GM23338 (cell line): Measurements from ENCODE around the gene QRFP. TPM values are rescaled to one million over a fixed set of nuclear protein-coding genes. Genes with fewer than 3 reads are reported as not detected.

ENCODE experiments used
- ATAC-seq: fragments of 200-7000 bp; cut with Tn5 transposase; 3 replicates; pipeline ENCODE4 v1.9.1; 2020
- DNase-seq: peaks from one replicate; pipeline ENCODE4 v3.0.0-alpha.2; 2015; ENCODE audit warnings: low spot score
- H2AFZ ChIP-seq: fragments of 200-600 bp; sonication (generic); 2 replicates; pipeline ENCODE4 v1.8.0; 2016; ENCODE audit warnings: antibody characterized with exemption, mild to moderate bottlenecking, moderate library complexity
- H3F3A ChIP-seq: fragments of 200-600 bp; sonication (generic); replicated peaks from 2 replicates; pipeline ENCODE4 v1.8.0; 2017; ENCODE audit warnings: antibody characterized with exemption, mixed run types, low read depth
- H3K27ac ChIP-seq: fragments of 200-600 bp; sonication (generic); 2 replicates; pipeline ENCODE4 v1.6.1; 2016; ENCODE audit warnings: low read depth
- H3K27me3 ChIP-seq: fragments of 200-600 bp; sonication (generic); 2 replicates; pipeline ENCODE4 v1.8.0; 2016; ENCODE audit warnings: mild to moderate bottlenecking, mixed run types, moderate library complexity; ENCODE audit not compliant: insufficient read depth
- H3K36me3 ChIP-seq: fragments of 200-600 bp; sonication (generic); 2 replicates; pipeline ENCODE4 v1.8.0; 2016; ENCODE audit warnings: mild to moderate bottlenecking; ENCODE audit not compliant: insufficient read depth
- H3K4me1 ChIP-seq: fragments of 200-600 bp; sonication (generic); 2 replicates; pipeline ENCODE4 v1.8.0; 2016; ENCODE audit warnings: mild to moderate bottlenecking, moderate library complexity; ENCODE audit not compliant: insufficient read depth
- H3K4me2 ChIP-seq: fragments of 200-600 bp; sonication (generic); 2 replicates; pipeline ENCODE4 v1.7.1; 2017; ENCODE audit warnings: mixed run types
- H3K4me3 ChIP-seq: fragments of 200-600 bp; sonication (generic); 2 replicates; pipeline ENCODE4 v1.6.1; 2016; ENCODE audit warnings: mixed run types
- H3K79me2 ChIP-seq: fragments of 200-600 bp; sonication (generic); replicated peaks from 2 replicates; pipeline ENCODE4 v1.8.0; 2017; ENCODE audit warnings: mild to moderate bottlenecking; ENCODE audit not compliant: insufficient read depth
- H3K9me2 ChIP-seq: fragments of 200-600 bp; sonication (generic); 2 replicates; pipeline ENCODE4 v1.8.0; 2017; ENCODE audit not compliant: insufficient read depth
- H4K20me1 ChIP-seq: fragments of 200-600 bp; sonication (generic); replicated peaks from 2 replicates; pipeline ENCODE4 v1.8.0; 2017; ENCODE audit warnings: mild to moderate bottlenecking; ENCODE audit not compliant: insufficient read depth
- H3K27ac Mint-ChIP-seq: 2 replicates; pipeline ENCODE4 v1.8.0; 2020; ENCODE audit warnings: inconsistent platforms, mild to moderate bottlenecking, moderate library complexity, mixed read lengths
- H3K27me3 Mint-ChIP-seq: 3 replicates; pipeline ENCODE4 v1.8.0; 2022; ENCODE audit warnings: low read depth, mild to moderate bottlenecking, moderate library complexity, mixed read lengths, inconsistent platforms; ENCODE audit not compliant: insufficient read depth, poor library complexity
- H3K36me3 Mint-ChIP-seq: 3 replicates; pipeline ENCODE4 v1.8.0; 2021; ENCODE audit warnings: low read depth, mild to moderate bottlenecking, inconsistent platforms, moderate library complexity, mixed read lengths
- H3K4me1 Mint-ChIP-seq: 3 replicates; pipeline ENCODE4 v1.8.0; 2020; ENCODE audit warnings: mild to moderate bottlenecking, inconsistent platforms, mixed read lengths
- H3K4me3 Mint-ChIP-seq: 3 replicates; pipeline ENCODE4 v1.8.0; 2021; ENCODE audit warnings: moderate library complexity, mild to moderate bottlenecking, inconsistent platforms, mixed read lengths
- H3K9me3 Mint-ChIP-seq: 3 replicates; pipeline ENCODE4 v1.8.0; 2020; ENCODE audit warnings: moderate library complexity, mild to moderate bottlenecking, inconsistent platforms, mixed read lengths
- NANOG ChIP-seq: IDR thresholded peaks from 2 replicates; pipeline ENCODE4 v1.6.1; 2016; ENCODE audit warnings: antibody characterized with exemption, borderline replicate concordance
- POLR2AphosphoS5 ChIP-seq: IDR thresholded peaks from 2 replicates; pipeline ENCODE4 v1.6.1; 2016; ENCODE audit warnings: antibody characterized with exemption, low read depth
- ZNF331 ChIP-seq: fragments of 250-450 bp; sonication (Bioruptor Pico); IDR thresholded peaks from 2 replicates; pipeline ENCODE4 v1.5.0; 2020; ENCODE audit warnings: low read depth, mild to moderate bottlenecking, moderate library complexity
- polyA plus RNA-seq: library from polyadenylated mRNA; unstranded; fragments of >200 nt; fragmentation: Nextera tagmentation; extraction: Ambion mirVana; gene quantifications from 2 replicates; pipeline ENCODE4 v1.2.1, GENCODE V29; 2016
- total RNA-seq: library from RNA; depleted of rRNA; stranded (reverse); fragments of >200 nt; shearing (Covaris generic); gene quantifications from 2 replicates; pipeline ENCODE4 v1.2.3, GENCODE V29; 2014
- TF ChIP-seq, protein P1 (sequence below), 2 experiments: fragments of 200-600 bp in 1 of 2; sonication (generic) in 1 of 2; conservative IDR thresholded peaks; 2 replicates each; pipeline versions ENCODE4 v1.5.1 to v1.6.1; 2016 to 2017; ENCODE audit warnings: antibody characterized with exemption in 2 of 2, low read depth in 2 of 2, mild to moderate bottlenecking in 2 of 2, moderate library complexity in 1 of 2
- TF ChIP-seq, protein P2 (sequence below): fragments of 250-450 bp; sonication (Bioruptor Pico); IDR thresholded peaks from 2 replicates; pipeline ENCODE4 v1.5.0; 2020; ENCODE audit warnings: mild to moderate bottlenecking, moderate library complexity
- TF ChIP-seq, protein P3 (sequence below): IDR thresholded peaks from one replicate; pipeline ENCODE4 v1.6.1; 2018; ENCODE audit warnings: antibody characterized with exemption; ENCODE audit not compliant: unreplicated experiment

QRFP gene
- total and polyA plus RNA-seq, 2 experiments from 2014 or later, result not detected

DNA sequence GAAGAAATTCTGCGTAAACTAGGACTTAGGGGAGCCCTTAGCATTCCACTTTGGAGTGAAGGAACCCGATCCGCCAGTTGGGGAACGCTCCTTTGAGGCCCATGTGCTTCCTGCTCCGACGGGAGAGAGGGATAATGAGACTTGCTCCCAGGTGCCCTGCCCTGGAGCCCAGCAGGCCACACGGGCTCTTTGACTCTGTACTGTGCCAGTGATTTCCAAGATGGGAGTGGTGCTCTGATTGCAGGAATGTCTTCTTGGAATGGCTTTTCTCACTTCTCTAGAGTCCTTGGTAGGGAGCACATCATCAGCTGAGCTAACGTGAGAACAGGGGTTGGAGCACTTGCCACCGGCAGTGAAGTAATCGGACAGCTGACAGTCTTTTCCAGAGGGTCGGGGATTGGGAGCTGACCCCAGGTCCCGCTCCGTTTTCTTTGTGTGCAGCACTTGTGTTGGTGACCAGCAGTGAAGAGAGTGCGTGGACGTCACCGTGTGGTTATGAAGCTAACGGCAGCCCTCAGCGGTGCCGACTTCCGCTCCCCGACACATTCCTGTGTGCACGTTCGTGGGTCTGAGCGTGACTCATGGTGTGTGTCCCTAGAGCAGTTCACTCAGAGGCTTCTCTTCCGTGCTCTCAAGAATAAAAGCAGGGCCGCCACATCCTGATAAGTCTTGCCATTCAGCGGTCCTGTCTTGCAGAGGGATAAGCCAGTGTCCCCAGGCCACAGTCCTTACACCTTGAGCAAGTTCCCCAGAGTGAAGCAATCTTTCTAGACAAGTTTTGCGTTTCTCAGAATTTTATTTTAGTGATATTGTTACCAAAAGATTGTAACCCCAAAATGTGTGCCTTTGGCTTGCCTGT, 35.9 kb downstream of the QRFP start:
- no peaks in the 10 kb centered on the region for H3K9me2 ChIP-seq
- TF ChIP-seq POLR2AphosphoS5, result no peak
- TF ChIP-seq, protein P1, sequence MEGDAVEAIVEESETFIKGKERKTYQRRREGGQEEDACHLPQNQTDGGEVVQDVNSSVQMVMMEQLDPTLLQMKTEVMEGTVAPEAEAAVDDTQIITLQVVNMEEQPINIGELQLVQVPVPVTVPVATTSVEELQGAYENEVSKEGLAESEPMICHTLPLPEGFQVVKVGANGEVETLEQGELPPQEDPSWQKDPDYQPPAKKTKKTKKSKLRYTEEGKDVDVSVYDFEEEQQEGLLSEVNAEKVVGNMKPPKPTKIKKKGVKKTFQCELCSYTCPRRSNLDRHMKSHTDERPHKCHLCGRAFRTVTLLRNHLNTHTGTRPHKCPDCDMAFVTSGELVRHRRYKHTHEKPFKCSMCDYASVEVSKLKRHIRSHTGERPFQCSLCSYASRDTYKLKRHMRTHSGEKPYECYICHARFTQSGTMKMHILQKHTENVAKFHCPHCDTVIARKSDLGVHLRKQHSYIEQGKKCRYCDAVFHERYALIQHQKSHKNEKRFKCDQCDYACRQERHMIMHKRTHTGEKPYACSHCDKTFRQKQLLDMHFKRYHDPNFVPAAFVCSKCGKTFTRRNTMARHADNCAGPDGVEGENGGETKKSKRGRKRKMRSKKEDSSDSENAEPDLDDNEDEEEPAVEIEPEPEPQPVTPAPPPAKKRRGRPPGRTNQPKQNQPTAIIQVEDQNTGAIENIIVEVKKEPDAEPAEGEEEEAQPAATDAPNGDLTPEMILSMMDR (conservative IDR thresholded peaks at IDR 0.05; ENCODE audit: low read depth in 2 of 2), result peak in 1 of 2 experiments; percentile 39; a peak in 2 of 4 replicates
- Mint-ChIP-seq H3K4me3 (no peak overlapping the region), H3K36me3 (peaks cover 33% of the 10 kb centered on the region), H3K9me3 (no peaks in the 10 kb centered on the region), H3K27me3 (peaks cover 1% of the 10 kb centered on the region), H3K27ac (no peak overlapping the region), H3K4me1 (peaks cover 18% of the 10 kb centered on the region)
- peaks cover 16% of the 10 kb centered on the region for H3K36me3 ChIP-seq
- DNase-seq (peak; percentile 58), ATAC-seq (peak; percentile 39)
- peak overlapping the region; percentile 86 for H3K27ac ChIP-seq
- H3K4me1 ChIP-seq, result no peaks in the 10 kb centered on the region
- H3F3A ChIP-seq, result peaks cover 15% of the 10 kb centered on the region
- H3K79me2 ChIP-seq, result peaks cover 70% of the 10 kb centered on the region
- no peak overlapping the region for H3K4me3 ChIP-seq
- H2AFZ ChIP-seq, result no peak overlapping the region
- no peak overlapping the region for H3K4me2 ChIP-seq
- H3K27me3 ChIP-seq, result no peaks in the 10 kb centered on the region
- H4K20me1 ChIP-seq, result peaks cover 29% of the 10 kb centered on the region

DNA sequence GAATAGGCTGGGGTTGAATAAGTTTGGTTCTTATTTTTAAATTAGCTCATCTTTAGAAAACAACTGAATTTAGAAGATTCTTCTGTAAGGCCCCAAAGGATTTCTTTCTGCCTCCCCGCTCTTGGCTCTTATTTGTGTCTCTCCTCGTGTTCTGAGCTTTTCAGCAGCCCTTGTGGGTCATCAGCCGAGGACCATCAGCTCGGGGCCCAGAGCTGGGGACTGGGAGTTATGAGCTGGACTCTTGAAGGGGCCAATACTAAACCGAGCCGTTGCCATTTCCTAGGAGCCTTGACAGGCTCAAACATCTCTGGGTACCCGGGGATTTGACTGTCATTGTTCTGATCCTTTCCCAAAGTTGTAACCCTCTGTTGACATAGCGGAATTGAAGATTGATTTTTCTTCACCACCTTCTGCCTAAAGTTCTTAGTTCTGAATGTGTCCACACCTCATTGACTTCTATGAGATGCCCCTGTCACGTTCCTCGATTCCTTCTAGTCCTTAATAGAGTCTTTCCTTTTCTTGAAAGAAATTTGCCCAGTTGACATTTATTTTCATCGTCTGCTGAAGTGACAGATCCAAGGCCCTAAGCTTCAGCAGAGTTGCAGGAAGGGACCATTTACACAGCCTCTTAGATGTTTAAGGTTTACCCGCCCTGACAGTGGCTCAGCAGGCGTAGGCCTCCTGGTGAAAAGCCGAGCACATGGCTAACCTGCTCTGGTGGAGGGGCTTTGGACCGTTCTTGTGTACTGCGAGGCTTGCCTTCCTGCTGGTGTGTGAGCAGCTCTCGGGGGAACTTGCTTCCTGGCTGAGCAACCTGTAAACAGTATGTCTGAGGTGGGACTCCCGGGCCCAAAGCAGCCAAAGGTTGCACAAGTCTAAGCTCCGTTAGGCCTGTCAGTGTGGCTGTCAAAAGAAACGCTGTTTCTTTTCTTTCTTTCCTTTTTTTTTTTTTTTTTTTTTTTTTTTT, 37.6 kb downstream of the QRFP start:
- no peak overlapping the region for H3K4me2 ChIP-seq
- peak overlapping the region; percentile 86 for H3K27ac ChIP-seq
- H3K9me3 Mint-ChIP-seq, result no peaks in the 10 kb centered on the region
- no peaks in the 10 kb centered on the region for H3K9me2 ChIP-seq
- no peak overlapping the region for H2AFZ ChIP-seq
- H3K27me3 ChIP-seq, result no peaks in the 10 kb centered on the region
- H3K4me3 ChIP-seq, result no peak overlapping the region
- no peaks in the 10 kb centered on the region for H3K4me1 ChIP-seq
- peaks cover 59% of the 10 kb centered on the region for H3K79me2 ChIP-seq
- H3K4me1 Mint-ChIP-seq, result peaks cover 18% of the 10 kb centered on the region
- no peak overlapping the region for H3K4me3 Mint-ChIP-seq
- H3F3A ChIP-seq, result peaks cover 15% of the 10 kb centered on the region
- H3K36me3 ChIP-seq, result peaks cover 21% of the 10 kb centered on the region
- H3K27ac Mint-ChIP-seq, result peak overlapping the region; percentile 79; the same call in 1 of the 2 replicates
- DNase-seq (no peak), ATAC-seq (peak; percentile 23; the same call in 2 of the 3 replicates)
- H3K27me3 Mint-ChIP-seq, result peaks cover 1% of the 10 kb centered on the region
- H4K20me1 ChIP-seq, result peaks cover 26% of the 10 kb centered on the region
- H3K36me3 Mint-ChIP-seq, result peaks cover 41% of the 10 kb centered on the region
- TF ChIP-seq NANOG, result no peak
- no peak for TF ChIP-seq POLR2AphosphoS5
- TF ChIP-seq, protein P2, sequence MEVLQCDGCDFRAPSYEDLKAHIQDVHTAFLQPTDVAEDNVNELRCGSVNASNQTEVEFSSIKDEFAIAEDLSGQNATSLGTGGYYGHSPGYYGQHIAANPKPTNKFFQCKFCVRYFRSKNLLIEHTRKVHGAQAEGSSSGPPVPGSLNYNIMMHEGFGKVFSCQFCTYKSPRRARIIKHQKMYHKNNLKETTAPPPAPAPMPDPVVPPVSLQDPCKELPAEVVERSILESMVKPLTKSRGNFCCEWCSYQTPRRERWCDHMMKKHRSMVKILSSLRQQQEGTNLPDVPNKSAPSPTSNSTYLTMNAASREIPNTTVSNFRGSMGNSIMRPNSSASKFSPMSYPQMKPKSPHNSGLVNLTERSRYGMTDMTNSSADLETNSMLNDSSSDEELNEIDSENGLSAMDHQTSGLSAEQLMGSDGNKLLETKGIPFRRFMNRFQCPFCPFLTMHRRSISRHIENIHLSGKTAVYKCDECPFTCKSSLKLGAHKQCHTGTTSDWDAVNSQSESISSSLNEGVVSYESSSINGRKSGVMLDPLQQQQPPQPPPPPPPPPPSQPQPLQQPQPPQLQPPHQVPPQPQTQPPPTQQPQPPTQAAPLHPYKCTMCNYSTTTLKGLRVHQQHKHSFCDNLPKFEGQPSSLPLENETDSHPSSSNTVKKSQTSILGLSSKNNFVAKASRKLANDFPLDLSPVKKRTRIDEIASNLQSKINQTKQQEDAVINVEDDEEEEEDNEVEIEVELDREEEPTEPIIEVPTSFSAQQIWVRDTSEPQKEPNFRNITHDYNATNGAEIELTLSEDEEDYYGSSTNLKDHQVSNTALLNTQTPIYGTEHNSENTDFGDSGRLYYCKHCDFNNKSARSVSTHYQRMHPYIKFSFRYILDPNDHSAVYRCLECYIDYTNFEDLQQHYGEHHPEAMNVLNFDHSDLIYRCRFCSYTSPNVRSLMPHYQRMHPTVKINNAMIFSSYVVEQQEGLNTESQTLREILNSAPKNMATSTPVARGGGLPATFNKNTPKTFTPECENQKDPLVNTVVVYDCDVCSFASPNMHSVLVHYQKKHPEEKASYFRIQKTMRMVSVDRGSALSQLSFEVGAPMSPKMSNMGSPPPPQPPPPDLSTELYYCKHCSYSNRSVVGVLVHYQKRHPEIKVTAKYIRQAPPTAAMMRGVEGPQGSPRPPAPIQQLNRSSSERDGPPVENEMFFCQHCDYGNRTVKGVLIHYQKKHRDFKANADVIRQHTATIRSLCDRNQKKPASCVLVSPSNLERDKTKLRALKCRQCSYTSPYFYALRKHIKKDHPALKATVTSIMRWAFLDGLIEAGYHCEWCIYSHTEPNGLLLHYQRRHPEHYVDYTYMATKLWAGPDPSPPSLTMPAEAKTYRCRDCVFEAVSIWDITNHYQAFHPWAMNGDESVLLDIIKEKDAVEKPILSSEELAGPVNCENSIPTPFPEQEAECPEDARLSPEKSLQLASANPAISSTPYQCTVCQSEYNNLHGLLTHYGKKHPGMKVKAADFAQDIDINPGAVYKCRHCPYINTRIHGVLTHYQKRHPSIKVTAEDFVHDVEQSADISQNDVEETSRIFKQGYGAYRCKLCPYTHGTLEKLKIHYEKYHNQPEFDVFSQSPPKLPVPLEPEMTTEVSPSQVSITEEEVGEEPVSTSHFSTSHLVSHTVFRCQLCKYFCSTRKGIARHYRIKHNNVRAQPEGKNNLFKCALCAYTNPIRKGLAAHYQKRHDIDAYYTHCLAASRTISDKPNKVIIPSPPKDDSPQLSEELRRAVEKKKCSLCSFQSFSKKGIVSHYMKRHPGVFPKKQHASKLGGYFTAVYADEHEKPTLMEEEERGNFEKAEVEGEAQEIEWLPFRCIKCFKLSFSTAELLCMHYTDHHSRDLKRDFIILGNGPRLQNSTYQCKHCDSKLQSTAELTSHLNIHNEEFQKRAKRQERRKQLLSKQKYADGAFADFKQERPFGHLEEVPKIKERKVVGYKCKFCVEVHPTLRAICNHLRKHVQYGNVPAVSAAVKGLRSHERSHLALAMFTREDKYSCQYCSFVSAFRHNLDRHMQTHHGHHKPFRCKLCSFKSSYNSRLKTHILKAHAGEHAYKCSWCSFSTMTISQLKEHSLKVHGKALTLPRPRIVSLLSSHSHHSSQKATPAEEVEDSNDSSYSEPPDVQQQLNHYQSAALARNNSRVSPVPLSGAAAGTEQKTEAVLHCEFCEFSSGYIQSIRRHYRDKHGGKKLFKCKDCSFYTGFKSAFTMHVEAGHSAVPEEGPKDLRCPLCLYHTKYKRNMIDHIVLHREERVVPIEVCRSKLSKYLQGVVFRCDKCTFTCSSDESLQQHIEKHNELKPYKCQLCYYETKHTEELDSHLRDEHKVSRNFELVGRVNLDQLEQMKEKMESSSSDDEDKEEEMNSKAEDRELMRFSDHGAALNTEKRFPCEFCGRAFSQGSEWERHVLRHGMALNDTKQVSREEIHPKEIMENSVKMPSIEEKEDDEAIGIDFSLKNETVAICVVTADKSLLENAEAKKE (CRISPR knock-in tag), result no peak
- TF ChIP-seq, protein P3, sequence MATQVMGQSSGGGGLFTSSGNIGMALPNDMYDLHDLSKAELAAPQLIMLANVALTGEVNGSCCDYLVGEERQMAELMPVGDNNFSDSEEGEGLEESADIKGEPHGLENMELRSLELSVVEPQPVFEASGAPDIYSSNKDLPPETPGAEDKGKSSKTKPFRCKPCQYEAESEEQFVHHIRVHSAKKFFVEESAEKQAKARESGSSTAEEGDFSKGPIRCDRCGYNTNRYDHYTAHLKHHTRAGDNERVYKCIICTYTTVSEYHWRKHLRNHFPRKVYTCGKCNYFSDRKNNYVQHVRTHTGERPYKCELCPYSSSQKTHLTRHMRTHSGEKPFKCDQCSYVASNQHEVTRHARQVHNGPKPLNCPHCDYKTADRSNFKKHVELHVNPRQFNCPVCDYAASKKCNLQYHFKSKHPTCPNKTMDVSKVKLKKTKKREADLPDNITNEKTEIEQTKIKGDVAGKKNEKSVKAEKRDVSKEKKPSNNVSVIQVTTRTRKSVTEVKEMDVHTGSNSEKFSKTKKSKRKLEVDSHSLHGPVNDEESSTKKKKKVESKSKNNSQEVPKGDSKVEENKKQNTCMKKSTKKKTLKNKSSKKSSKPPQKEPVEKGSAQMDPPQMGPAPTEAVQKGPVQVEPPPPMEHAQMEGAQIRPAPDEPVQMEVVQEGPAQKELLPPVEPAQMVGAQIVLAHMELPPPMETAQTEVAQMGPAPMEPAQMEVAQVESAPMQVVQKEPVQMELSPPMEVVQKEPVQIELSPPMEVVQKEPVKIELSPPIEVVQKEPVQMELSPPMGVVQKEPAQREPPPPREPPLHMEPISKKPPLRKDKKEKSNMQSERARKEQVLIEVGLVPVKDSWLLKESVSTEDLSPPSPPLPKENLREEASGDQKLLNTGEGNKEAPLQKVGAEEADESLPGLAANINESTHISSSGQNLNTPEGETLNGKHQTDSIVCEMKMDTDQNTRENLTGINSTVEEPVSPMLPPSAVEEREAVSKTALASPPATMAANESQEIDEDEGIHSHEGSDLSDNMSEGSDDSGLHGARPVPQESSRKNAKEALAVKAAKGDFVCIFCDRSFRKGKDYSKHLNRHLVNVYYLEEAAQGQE, result no peak
- TF ChIP-seq ZNF331 (CRISPR knock-in tag), result no peak
